ENCODE data around the gene NFAM1. TPM values are rescaled to one million over a fixed set of nuclear protein-coding genes. Genes with fewer than 3 reads are reported as not detected.

Gene NFAM1
- total and polyA plus RNA-seq, 2 donors (not counting 3 experiments of a cell fraction or from before 2014, with no cell fraction given), result not detected

- intact Hi-C loops (cut with micrococcal nuclease), result no loop called here
- no peaks in the 10 kb centered on the region for H3K4me1 ChIP-seq (ENCODE audit: control insufficient read depth, extremely low read depth, insufficient read depth, low read length)
- BruUV-seq (replicated peaks), result no TSS peak
- no peak overlapping the region for H2AFZ ChIP-seq (ENCODE audit: low read depth, low read length)
- no peak overlapping the region for H3K4me2 ChIP-seq (ENCODE audit: insufficient read depth, low read length)
- H3K27ac ChIP-seq (ENCODE audit: insufficient read depth, low read depth, low read length), result no peak overlapping the region
- H3K9ac ChIP-seq (replicated peaks; ENCODE audit: extremely low read depth, insufficient read depth, low read length), result no peak overlapping the region
- peaks cover 15 to 16% of the 10 kb centered on the region in 2 experiments for H3K27me3 ChIP-seq (ENCODE audit: control insufficient read depth in 2 of 2, insufficient read depth in 2 of 2, low read length in 2 of 2)
- no peaks in the 10 kb centered on the region for H3K9me1 ChIP-seq (replicated peaks; ENCODE audit: control insufficient read depth, extremely low read depth, insufficient read depth, low read length)
- H3K9me3 ChIP-seq (replicated peaks; ENCODE audit: control insufficient read depth, insufficient read depth, low read length), result no peaks in the 10 kb centered on the region
- CTCF ChIA-PET, result interaction anchor here (2.6 kb wide), 1 partner anchor 17 kb away, joined by 9 read pairs; no protein-coding TSS in a partner anchor
- POLR2A ChIA-PET, result no interaction called here
- no peaks in the 10 kb centered on the region for H4K20me1 ChIP-seq (replicated peaks; ENCODE audit: control insufficient read depth, extremely low read depth, insufficient read depth, low read length)
- no peak overlapping the region for H3K4me3 ChIP-seq (replicated peaks in 1 of 3; ENCODE audit: insufficient read depth in 1 of 3, low read depth in 1 of 3, low read length in 3 of 3)
- no peaks in the 10 kb centered on the region for H3K79me2 ChIP-seq (ENCODE audit: control insufficient read depth, insufficient read depth, low read length)
- H3K36me3 ChIP-seq (ENCODE audit: control insufficient read depth in 2 of 2, extremely low read depth in 1 of 2, insufficient read depth in 2 of 2, low read length in 2 of 2), result no peaks in the 10 kb centered on the region
- dilution Hi-C loops (cut with MboI; ENCODE audit: extremely low pct_ligation_motif_present, low sequenced_read_pairs), result no loop called here
- FAIRE-seq (no peak), DNase-seq (ENCODE audit: low read depth, low spot score) (no peak)
- TF ChIP-seq FOS (IDR thresholded peaks at IDR 0.05; ENCODE audit: borderline replicate concordance, insufficient read depth, low read length) (no peak), EZH2 (IDR thresholded peaks at IDR 0.05; ENCODE audit: borderline replicate concordance, low read depth, low read length, severe bottlenecking) (no peak), MYC (IDR thresholded peaks at IDR 0.05; ENCODE audit: low read depth, low read length) (no peak), MAX (IDR thresholded peaks at IDR 0.05; ENCODE audit: insufficient read depth, insufficient read length) (no peak), JUN (IDR thresholded peaks at IDR 0.05; ENCODE audit: borderline replicate concordance, insufficient read depth, insufficient read length, low read depth) (no peak), POLR2A (IDR thresholded peaks at IDR 0.05; ENCODE audit: low read depth, low read length) (no peak), POLR2AphosphoS5 (IDR thresholded peaks at IDR 0.05; ENCODE audit: insufficient read depth, low read depth, low read length) (no peak), CTCF (IDR thresholded peaks at IDR 0.05; ENCODE audit: extremely low read depth in 1 of 2, insufficient read depth in 1 of 2, low read depth in 1 of 2, low read length in 2 of 2) (no peak)
Measured at GRCh38 chr22:42461511-42461910, 29.3 kb upstream of the NFAM1 start.

All from endothelial cell of umbilical vein (primary cell).